SK-N-SH (cell line): ENCODE results near the gene RIMS3.

ENCODE experiments used
- CHD2 ChIP-seq: fragments of 150-350 bp; IDR thresholded peaks from 2 replicates; pipeline ENCODE4 v1.6.1; 2018; ENCODE audit warnings: low read length; ENCODE audit not compliant: partially characterized antibody
- CTCF ChIP-seq: fragments of 200-600 bp; sonication (generic); IDR thresholded peaks from 2 replicates; pipeline ENCODE4 v1.6.1; 2017; ENCODE audit warnings: antibody characterized with exemption, mild to moderate bottlenecking, moderate library complexity
- EP300 ChIP-seq, 2 experiments: IDR thresholded peaks; 2 replicates each; pipeline versions ENCODE4 v1.4.0 to v1.6.1; 2012; ENCODE audit warnings: borderline replicate concordance in 1 of 2, low read depth in 1 of 2, low read length in 1 of 2
- FOXJ3 ChIP-seq: sonication (generic); formaldehyde crosslinking; IDR thresholded peaks from 2 replicates; pipeline ENCODE4 v1.5.1; 2020; ENCODE audit warnings: mild to moderate bottlenecking, missing genetic modification reagents
- FOXM1 ChIP-seq: IDR thresholded peaks from 2 replicates; pipeline ENCODE4 v1.4.0; 2012; ENCODE audit warnings: low read depth, mild to moderate bottlenecking
- PBX3 ChIP-seq: IDR thresholded peaks from 2 replicates; pipeline ENCODE4; 2012
- POLR2AphosphoS5 ChIP-seq: IDR thresholded peaks from 2 replicates; pipeline ENCODE4 v1.6.1; 2012; ENCODE audit warnings: low read depth, low read length
- RCOR1 ChIP-seq: fragments of 150-350 bp; IDR thresholded peaks from 2 replicates; pipeline ENCODE4 v1.6.1; 2017; ENCODE audit warnings: antibody characterized with exemption, low read length
- ZBTB33 ChIP-seq: IDR thresholded peaks from 2 replicates; pipeline ENCODE4 v1.4.0; 2012; ENCODE audit warnings: low read depth, borderline replicate concordance

GRCh38 chr1:40708750-40709099 lies 43.2 kb upstream of the RIMS3 start:
- TF ChIP-seq CTCF (no peak), CHD2 (no peak), FOXJ3 (CRISPR knock-in tag) (no peak), ZBTB33 (no peak), POLR2AphosphoS5 (no peak), FOXM1 (no peak), PBX3 (no peak), EP300 (IDR thresholded peaks at IDR 0.05; ENCODE audit: borderline replicate concordance in 1 of 2, low read depth in 1 of 2, low read length in 1 of 2) (no peak), RCOR1 (no peak)
